NB4 (cell line): ENCODE measurements around the gene PTPN4.

Source experiments
- DNase-seq: peaks from one replicate; pipeline ENCODE4 v3.0.0; 2010; ENCODE audit warnings: low read depth
- H3K4me3 ChIP-seq: one replicate; pipeline ENCODE4 v1.5.1; 2011; ENCODE audit warnings: mild to moderate bottlenecking, low read depth, low read length, moderate library complexity
- MYC ChIP-seq: IDR thresholded peaks from 2 replicates; pipeline ENCODE4 v1.6.1; 2011; ENCODE audit warnings: low read depth, low read length
- POLR2A ChIP-seq: IDR thresholded peaks from 2 replicates; pipeline ENCODE4 v1.6.1; 2011; ENCODE audit warnings: mild to moderate bottlenecking; ENCODE audit not compliant: insufficient read length; ENCODE audit errors: extremely low read depth
- TF ChIP-seq, protein P1 (sequence below): IDR thresholded peaks from 2 replicates; pipeline ENCODE4 v1.6.1; 2011; ENCODE audit warnings: low read depth, low read length
- TF ChIP-seq, protein P2 (sequence below): IDR thresholded peaks from one replicate; pipeline ENCODE4 v1.5.1; 2012; ENCODE audit warnings: low read depth, low read length

Gene PTPN4

DNA sequence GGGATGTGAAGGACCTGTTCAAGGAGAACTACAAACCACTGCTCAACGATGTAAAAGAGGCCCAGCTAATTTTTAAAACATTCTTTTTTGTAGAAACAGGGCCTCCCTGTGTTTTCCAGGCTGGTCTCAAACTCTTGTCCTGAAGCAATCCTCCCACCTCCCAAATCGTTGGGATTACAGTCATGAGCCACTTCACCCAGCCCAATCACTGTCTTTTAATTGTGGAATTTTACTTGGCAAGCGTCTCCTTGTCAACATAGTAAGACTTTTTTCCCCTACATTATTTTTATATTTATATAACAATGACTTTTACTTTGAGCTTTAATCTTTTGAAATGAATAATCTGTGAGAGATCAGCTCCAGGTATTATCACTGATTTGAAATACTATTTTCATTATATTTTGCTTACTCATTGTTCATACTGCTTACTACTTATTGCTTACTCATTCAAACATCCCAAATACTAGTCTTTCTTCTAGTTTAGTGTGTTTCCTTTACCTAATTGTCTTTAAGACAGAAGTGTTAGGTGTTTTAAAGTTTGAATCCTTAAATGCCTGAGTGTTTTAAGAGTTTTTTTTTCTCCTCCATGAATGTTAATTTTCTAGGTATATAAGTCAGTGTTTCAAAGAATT, 48.9 kb downstream of the PTPN4 start:
- TF ChIP-seq, protein P1, sequence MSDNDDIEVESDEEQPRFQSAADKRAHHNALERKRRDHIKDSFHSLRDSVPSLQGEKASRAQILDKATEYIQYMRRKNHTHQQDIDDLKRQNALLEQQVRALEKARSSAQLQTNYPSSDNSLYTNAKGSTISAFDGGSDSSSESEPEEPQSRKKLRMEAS = no peak
- TF ChIP-seq MYC (no peak), POLR2A (no peak)
- TF ChIP-seq, protein P2, sequence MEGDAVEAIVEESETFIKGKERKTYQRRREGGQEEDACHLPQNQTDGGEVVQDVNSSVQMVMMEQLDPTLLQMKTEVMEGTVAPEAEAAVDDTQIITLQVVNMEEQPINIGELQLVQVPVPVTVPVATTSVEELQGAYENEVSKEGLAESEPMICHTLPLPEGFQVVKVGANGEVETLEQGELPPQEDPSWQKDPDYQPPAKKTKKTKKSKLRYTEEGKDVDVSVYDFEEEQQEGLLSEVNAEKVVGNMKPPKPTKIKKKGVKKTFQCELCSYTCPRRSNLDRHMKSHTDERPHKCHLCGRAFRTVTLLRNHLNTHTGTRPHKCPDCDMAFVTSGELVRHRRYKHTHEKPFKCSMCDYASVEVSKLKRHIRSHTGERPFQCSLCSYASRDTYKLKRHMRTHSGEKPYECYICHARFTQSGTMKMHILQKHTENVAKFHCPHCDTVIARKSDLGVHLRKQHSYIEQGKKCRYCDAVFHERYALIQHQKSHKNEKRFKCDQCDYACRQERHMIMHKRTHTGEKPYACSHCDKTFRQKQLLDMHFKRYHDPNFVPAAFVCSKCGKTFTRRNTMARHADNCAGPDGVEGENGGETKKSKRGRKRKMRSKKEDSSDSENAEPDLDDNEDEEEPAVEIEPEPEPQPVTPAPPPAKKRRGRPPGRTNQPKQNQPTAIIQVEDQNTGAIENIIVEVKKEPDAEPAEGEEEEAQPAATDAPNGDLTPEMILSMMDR = no peak
- no peak for DNase-seq
- no peak overlapping the region for H3K4me3 ChIP-seq

DNA sequence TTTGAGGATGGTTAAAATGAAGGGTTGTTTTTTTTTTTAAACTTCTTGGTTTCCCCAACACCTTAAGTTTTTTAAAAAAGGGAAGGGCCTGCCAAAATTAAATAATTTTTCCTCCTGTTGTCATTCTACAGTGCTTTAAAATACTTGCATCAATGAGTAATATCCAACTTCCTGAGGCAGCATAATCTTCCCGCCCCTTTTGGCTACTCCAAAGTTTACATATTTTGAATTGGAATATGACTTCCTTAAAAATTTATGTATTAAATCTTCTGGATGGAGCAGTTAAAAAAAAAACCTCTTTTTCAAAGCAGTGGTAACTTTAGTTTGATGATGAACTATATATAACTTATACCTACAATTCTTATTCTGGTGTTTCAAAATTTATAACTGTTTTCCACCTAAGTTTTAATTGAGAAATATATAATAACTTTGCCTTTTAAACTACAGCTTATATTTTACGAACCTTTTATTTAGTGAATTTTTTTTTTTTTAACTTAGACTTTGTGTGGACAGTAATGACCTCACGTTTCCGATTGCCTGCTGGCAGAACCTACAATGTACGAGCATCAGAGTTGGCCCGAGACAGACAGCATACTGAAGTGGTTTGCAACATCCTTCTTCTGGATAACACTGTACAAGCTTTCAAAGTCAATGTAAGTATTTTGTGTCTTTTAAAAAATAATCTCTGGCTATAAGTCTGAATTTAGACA, 49.8 kb downstream of the PTPN4 start:
- DNase-seq = no peak
- TF ChIP-seq MYC (no peak), POLR2A (no peak)
- TF ChIP-seq, protein P1 = no peak
- TF ChIP-seq, protein P2 = no peak
- H3K4me3 ChIP-seq = no peak overlapping the region

DNA sequence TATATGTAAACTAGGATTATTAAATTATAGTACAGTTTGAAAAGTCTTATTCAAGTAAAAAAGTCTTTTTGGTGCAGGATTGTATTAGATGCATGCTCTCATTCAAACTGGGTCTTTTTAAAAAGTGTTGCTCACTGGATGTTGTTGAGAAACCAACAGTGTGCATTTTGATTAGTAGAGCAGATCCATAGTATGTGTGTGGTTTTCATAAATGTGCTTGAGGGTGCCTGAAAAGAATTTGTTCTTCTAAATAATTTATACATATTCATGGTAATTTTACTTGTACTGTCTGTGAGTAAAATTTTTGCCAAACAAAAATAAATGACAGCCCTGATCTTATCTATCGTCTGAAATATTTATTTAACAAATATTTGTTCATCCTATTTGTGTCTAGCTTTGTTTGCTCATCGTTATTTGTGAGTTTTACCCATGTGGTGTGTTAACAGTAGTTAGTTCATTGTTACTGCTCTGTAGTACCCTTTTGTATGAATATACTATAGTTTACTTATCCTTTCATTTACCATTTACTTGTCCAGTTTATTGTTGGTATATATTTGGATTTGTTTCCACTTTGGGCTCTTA, 50.4 kb downstream of the PTPN4 start:
- no peak for DNase-seq
- no peak overlapping the region for H3K4me3 ChIP-seq
- TF ChIP-seq POLR2A = no peak
- TF ChIP-seq, protein P2 = no peak
- TF ChIP-seq MYC = no peak
- TF ChIP-seq, protein P1 = no peak

DNA sequence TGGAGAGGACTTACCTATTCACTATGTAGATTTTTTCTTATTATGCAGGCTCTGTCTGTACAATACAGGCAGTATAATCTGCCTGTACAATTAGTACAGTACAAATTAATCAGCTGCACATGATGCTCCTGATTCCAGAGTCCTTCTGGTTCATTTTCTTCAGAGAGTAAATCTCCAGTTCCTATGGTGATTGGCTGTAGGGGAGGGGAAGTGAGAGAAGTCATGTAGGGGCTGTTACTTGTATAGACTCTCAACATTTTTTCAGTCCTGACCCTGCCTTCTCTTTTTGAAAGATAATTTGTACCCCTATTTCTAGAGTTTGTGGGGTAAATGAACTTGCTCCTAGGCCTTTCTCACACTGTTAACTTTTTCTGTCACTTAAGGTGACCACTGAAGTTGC, 54.5 kb downstream of the PTPN4 start:
- no peak for DNase-seq
- TF ChIP-seq POLR2A = no peak
- TF ChIP-seq, protein P1 = no peak
- TF ChIP-seq, protein P2 = no peak
- no peak for TF ChIP-seq MYC
- H3K4me3 ChIP-seq = no peak overlapping the region

DNA sequence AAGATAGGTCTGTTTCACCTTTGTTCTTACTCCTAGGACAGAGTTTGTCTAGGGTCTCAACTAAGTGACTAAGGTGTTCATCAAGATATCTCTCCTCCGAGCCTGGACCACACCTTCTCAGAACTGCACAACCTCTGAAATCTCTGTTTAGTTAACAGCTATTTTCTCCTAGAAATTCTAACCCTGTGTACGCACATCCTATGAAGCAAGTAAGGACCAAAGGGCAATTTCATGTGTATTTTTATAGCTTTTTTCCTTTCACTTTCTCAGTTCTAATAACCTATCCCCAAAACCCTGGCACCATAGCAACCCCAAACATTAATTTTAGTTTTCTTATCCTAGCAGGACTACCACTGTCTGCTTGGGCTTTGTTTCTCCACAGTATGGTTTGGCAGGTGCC, 59.1 kb downstream of the PTPN4 start:
- DNase-seq = no peak
- H3K4me3 ChIP-seq = no peak overlapping the region
- no peak for TF ChIP-seq POLR2A
- TF ChIP-seq, protein P1 = no peak
- no peak for TF ChIP-seq MYC
- TF ChIP-seq, protein P2 = no peak
